ENCODE data around the gene ZNF345.

The ZNF345 gene

DNA sequence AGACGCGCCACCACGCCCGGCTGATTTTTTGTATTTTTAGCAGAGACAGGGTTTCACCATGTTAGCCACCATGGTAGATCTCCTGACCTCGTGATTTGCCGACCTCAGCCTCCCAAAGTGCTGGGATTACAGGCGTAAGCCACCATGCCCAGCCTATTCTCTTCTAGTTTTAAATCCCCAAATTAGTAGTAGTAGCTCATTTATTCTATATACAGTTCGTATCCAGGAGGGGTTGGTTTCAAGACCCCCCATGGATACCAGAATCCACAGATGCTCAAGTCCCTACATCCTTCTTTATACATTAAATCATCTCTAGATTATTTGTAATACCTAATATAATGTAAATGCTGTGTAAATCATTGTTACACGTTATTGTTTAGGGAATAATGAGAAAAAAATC, 67.4 kb downstream of the ZNF345 start:
- DNase-seq (ENCODE audit: low read depth): no peak
